ENCODE data around the gene PACSIN2.

The PACSIN2 gene

GRCh38 chr22:42842658-42843370, 172.1 kb downstream of the PACSIN2 start:
- ChIA-PET POLR2A (no interaction called here), CTCF (interaction anchor here (1.0 to 1.4 kb wide), 2 partner anchors 22 to 26 kb away, joined by 3 read pairs; no protein-coding TSS in a partner anchor)
- Histone ChIP-seq H3K27ac (ENCODE audit: insufficient read depth in 1 of 2, low read depth in 1 of 2, low read length in 2 of 2, poor library complexity in 1 of 2, severe bottlenecking in 2 of 2) (no peak overlapping the region), H3K27me3 (replicated peaks in 2 of 5; ENCODE audit: control insufficient read depth in 4 of 5, insufficient read depth in 5 of 5, low read length in 4 of 5) (no peaks in the 10 kb centered on the region), H3K4me1 (ENCODE audit: control extremely low read depth in 1 of 4, control insufficient read depth in 4 of 4, insufficient read depth in 4 of 4, low read length in 3 of 4) (peaks cover 0 to 15% (median 7%) of the 10 kb centered on the region in 4 experiments), H3K9me3 (ENCODE audit: control extremely low read depth in 1 of 5, control insufficient read depth in 4 of 5, insufficient read depth in 2 of 5, low read depth in 1 of 5, low read length in 4 of 5) (no peaks in the 10 kb centered on the region), H3K4me3 (ENCODE audit: control insufficient read depth in 1 of 7, extremely low read depth in 1 of 7, insufficient read depth in 4 of 7, low read depth in 2 of 7, low read length in 6 of 7) (no peak overlapping the region), H3K36me3 (ENCODE audit: control insufficient read depth in 4 of 4, insufficient read depth in 4 of 4, low read length in 3 of 4) (peaks cover 3 to 29% (median 27%) of the 10 kb centered on the region in 4 experiments)
- 80% methylated on average over 14 of the region's 14 CpGs for WGBS (ENCODE audit: insufficient coverage)
- no peak for DNase-seq

- ChIA-PET CTCF (interaction anchor here (0.7 to 1.3 kb wide), 2 partner anchors 8 to 9 kb away, joined by 3 read pairs; no protein-coding TSS in a partner anchor), POLR2A (interaction anchor here (0.6 to 0.7 kb wide), 2 partner anchors 57 to 302 kb away, joined by 3 to 4 read pairs; no protein-coding TSS in a partner anchor)
- Histone ChIP-seq H3K4me3 (ENCODE audit: control insufficient read depth in 1 of 7, extremely low read depth in 1 of 7, insufficient read depth in 4 of 7, low read depth in 2 of 7, low read length in 6 of 7) (no peak overlapping the region), H3K36me3 (ENCODE audit: control insufficient read depth in 4 of 4, insufficient read depth in 4 of 4, low read length in 3 of 4) (peaks cover 3 to 31% (median 27%) of the 10 kb centered on the region in 4 experiments), H3K9me3 (ENCODE audit: control extremely low read depth in 1 of 5, control insufficient read depth in 4 of 5, insufficient read depth in 2 of 5, low read depth in 1 of 5, low read length in 4 of 5) (no peaks in the 10 kb centered on the region), H3K4me1 (ENCODE audit: control extremely low read depth in 1 of 4, control insufficient read depth in 4 of 4, insufficient read depth in 4 of 4, low read length in 3 of 4) (peaks cover 0 to 15% (median 7%) of the 10 kb centered on the region in 4 experiments), H3K27me3 (replicated peaks in 2 of 5; ENCODE audit: control insufficient read depth in 4 of 5, insufficient read depth in 5 of 5, low read length in 4 of 5) (no peaks in the 10 kb centered on the region), H3K27ac (ENCODE audit: insufficient read depth in 1 of 2, low read depth in 1 of 2, low read length in 2 of 2, poor library complexity in 1 of 2, severe bottlenecking in 2 of 2) (no peak overlapping the region)
- whole genome bisulfite sequencing (ENCODE audit: insufficient coverage) = 86% methylated on average over 1 of the region's 3 CpGs
- DNase-seq = no peak
These were observed 173.5 kb downstream of the PACSIN2 start for GRCh38 chr22:42841444-42841843.

GRCh38 chr22:42837556-42837955, 177.4 kb downstream of the PACSIN2 start:
- Histone ChIP-seq H3K36me3 (ENCODE audit: control insufficient read depth in 4 of 4, insufficient read depth in 4 of 4, low read length in 3 of 4) (peaks cover 3 to 43% (median 31%) of the 10 kb centered on the region in 4 experiments), H3K27ac (ENCODE audit: insufficient read depth in 1 of 2, low read depth in 1 of 2, low read length in 2 of 2, poor library complexity in 1 of 2, severe bottlenecking in 2 of 2) (no peak overlapping the region), H3K9me3 (ENCODE audit: control extremely low read depth in 1 of 5, control insufficient read depth in 4 of 5, insufficient read depth in 2 of 5, low read depth in 1 of 5, low read length in 4 of 5) (no peaks in the 10 kb centered on the region), H3K27me3 (replicated peaks in 2 of 5; ENCODE audit: control insufficient read depth in 4 of 5, insufficient read depth in 5 of 5, low read length in 4 of 5) (no peaks in the 10 kb centered on the region), H3K4me1 (ENCODE audit: control extremely low read depth in 1 of 4, control insufficient read depth in 4 of 4, insufficient read depth in 4 of 4, low read length in 3 of 4) (peaks cover 0 to 3% (median 0%) of the 10 kb centered on the region in 4 experiments), H3K4me3 (ENCODE audit: control insufficient read depth in 1 of 7, extremely low read depth in 1 of 7, insufficient read depth in 4 of 7, low read depth in 2 of 7, low read length in 6 of 7) (no peak overlapping the region)
- ChIA-PET CTCF (no interaction called here), POLR2A (interaction anchor here (0.6 kb wide), 1 partner anchor 17 kb away, joined by 5 read pairs; no protein-coding TSS in a partner anchor)
- DNase-seq = no peak
- 100% methylated on average over 3 of the region's 4 CpGs for WGBS (ENCODE audit: insufficient coverage)

- no peak for DNase-seq
- H3K4me3 ChIP-seq (ENCODE audit: control insufficient read depth in 1 of 7, extremely low read depth in 1 of 7, insufficient read depth in 4 of 7, low read depth in 2 of 7, low read length in 6 of 7) = no peak overlapping the region
- no peaks in the 10 kb centered on the region for H3K9me3 ChIP-seq (ENCODE audit: control extremely low read depth in 1 of 5, control insufficient read depth in 4 of 5, insufficient read depth in 2 of 5, low read depth in 1 of 5, low read length in 4 of 5)
- ChIA-PET POLR2A (no interaction called here), CTCF (interaction anchor here (1.3 to 1.9 kb wide), 3 partner anchors 15 to 17 kb away, joined by 3 to 8 read pairs (median 6); no protein-coding TSS in a partner anchor)
- H3K4me1 ChIP-seq (ENCODE audit: control extremely low read depth in 1 of 4, control insufficient read depth in 4 of 4, insufficient read depth in 4 of 4, low read length in 3 of 4) = peaks cover 0 to 3% (median 0%) of the 10 kb centered on the region in 4 experiments
- no peak overlapping the region for H3K27ac ChIP-seq (ENCODE audit: insufficient read depth in 1 of 2, low read depth in 1 of 2, low read length in 2 of 2, poor library complexity in 1 of 2, severe bottlenecking in 2 of 2)
- WGBS (ENCODE audit: insufficient coverage) = 100% methylated on average over 2 of the region's 5 CpGs
- no peaks in the 10 kb centered on the region for H3K27me3 ChIP-seq (replicated peaks in 2 of 5; ENCODE audit: control insufficient read depth in 4 of 5, insufficient read depth in 5 of 5, low read length in 4 of 5)
- peaks cover 3 to 48% (median 34%) of the 10 kb centered on the region in 4 experiments for H3K36me3 ChIP-seq (ENCODE audit: control insufficient read depth in 4 of 4, insufficient read depth in 4 of 4, low read length in 3 of 4)
These were observed 178.9 kb downstream of the PACSIN2 start for GRCh38 chr22:42836026-42836425.

- Histone ChIP-seq H3K4me1 (ENCODE audit: control extremely low read depth in 1 of 4, control insufficient read depth in 4 of 4, insufficient read depth in 4 of 4, low read length in 3 of 4) (no peaks in the 10 kb centered on the region), H3K4me3 (ENCODE audit: control insufficient read depth in 1 of 7, extremely low read depth in 1 of 7, insufficient read depth in 4 of 7, low read depth in 2 of 7, low read length in 6 of 7) (no peak overlapping the region), H3K27me3 (replicated peaks in 2 of 5; ENCODE audit: control insufficient read depth in 4 of 5, insufficient read depth in 5 of 5, low read length in 4 of 5) (no peaks in the 10 kb centered on the region), H3K36me3 (ENCODE audit: control insufficient read depth in 4 of 4, insufficient read depth in 4 of 4, low read length in 3 of 4) (peaks cover 0 to 53% (median 29%) of the 10 kb centered on the region in 4 experiments), H3K9me3 (ENCODE audit: control extremely low read depth in 1 of 5, control insufficient read depth in 4 of 5, insufficient read depth in 2 of 5, low read depth in 1 of 5, low read length in 4 of 5) (no peaks in the 10 kb centered on the region), H3K27ac (ENCODE audit: insufficient read depth in 1 of 2, low read depth in 1 of 2, low read length in 2 of 2, poor library complexity in 1 of 2, severe bottlenecking in 2 of 2) (no peak overlapping the region)
- 93% methylated on average over 4 of the region's 5 CpGs for WGBS (ENCODE audit: insufficient coverage)
- ChIA-PET POLR2A (interaction anchor here (0.6 kb wide), 1 partner anchor 32 kb away, joined by 3 read pairs; no protein-coding TSS in a partner anchor), CTCF (interaction anchor here (1.2 to 1.7 kb wide), 2 partner anchors 7 to 10 kb away, joined by 3 to 4 read pairs; no protein-coding TSS in a partner anchor)
- no peak for DNase-seq
These were observed 180.6 kb downstream of the PACSIN2 start for GRCh38 chr22:42834177-42834949.

- Histone ChIP-seq H3K4me3 (ENCODE audit: control insufficient read depth in 1 of 7, extremely low read depth in 1 of 7, insufficient read depth in 4 of 7, low read depth in 2 of 7, low read length in 6 of 7) (no peak overlapping the region), H3K36me3 (ENCODE audit: control insufficient read depth in 4 of 4, insufficient read depth in 4 of 4, low read length in 3 of 4) (peaks cover 0 to 56% (median 34%) of the 10 kb centered on the region in 4 experiments), H3K27ac (ENCODE audit: insufficient read depth in 1 of 2, low read depth in 1 of 2, low read length in 2 of 2, poor library complexity in 1 of 2, severe bottlenecking in 2 of 2) (no peak overlapping the region), H3K4me1 (ENCODE audit: control extremely low read depth in 1 of 4, control insufficient read depth in 4 of 4, insufficient read depth in 4 of 4, low read length in 3 of 4) (no peaks in the 10 kb centered on the region), H3K27me3 (replicated peaks in 2 of 5; ENCODE audit: control insufficient read depth in 4 of 5, insufficient read depth in 5 of 5, low read length in 4 of 5) (no peaks in the 10 kb centered on the region), H3K9me3 (ENCODE audit: control extremely low read depth in 1 of 5, control insufficient read depth in 4 of 5, insufficient read depth in 2 of 5, low read depth in 1 of 5, low read length in 4 of 5) (no peaks in the 10 kb centered on the region)
- ChIA-PET POLR2A (no interaction called here), CTCF (interaction anchor here (0.6 to 1.2 kb wide), 3 partner anchors 8 to 22 kb away, joined by 3 to 4 read pairs (median 3); no protein-coding TSS in a partner anchor)
- DNase-seq = no peak
These were observed 181.8 kb downstream of the PACSIN2 start for GRCh38 chr22:42833104-42833503.

Data from common myeloid progenitor, CD34-positive (primary cell).